NCI-H2227 treated with DMSO at 0.1 percent for 48 hours (cell line): ENCODE results near the gene HDHD3.

ENCODE experiments used
- DNase-seq: peaks from one replicate; lab custom pipeline; 2025; lab: John Stamatoyannopoulos, UW

Gene HDHD3

DNA sequence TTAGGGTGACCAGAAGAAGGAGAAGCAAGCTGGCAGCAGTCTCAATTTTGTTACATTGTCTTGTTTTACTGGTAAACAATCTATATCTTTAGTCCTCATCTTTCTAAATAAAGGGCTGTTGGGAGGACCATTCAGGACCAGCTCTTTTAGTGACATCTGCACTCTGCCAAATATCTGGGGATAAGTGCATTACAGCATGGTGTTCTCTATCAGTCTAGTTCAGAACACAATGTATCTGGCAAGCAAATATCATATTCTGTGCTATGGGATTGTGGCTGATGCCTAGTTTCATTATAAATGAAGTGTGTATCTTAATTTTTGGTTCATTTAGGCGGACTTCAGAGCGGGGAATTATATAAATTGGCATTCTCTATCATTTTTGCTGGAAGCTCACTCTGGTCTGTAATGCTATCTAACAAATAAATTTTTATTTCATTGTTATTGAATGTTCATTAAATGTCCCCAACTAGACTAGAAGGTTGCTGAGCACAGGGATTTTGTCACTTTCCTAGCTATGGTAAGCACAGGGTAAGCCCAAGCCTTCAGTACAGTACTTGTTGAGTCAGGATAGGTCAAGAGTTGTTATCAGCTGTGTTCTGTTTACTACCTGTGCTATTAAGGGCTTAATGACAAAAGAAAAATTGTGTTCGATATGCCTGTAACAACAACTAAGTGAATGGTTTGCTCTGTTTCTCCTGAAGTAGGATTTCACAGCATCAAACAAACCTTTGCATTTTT lies 48.6 kb downstream of the HDHD3 start:
- DNase-seq = no peak

DNA sequence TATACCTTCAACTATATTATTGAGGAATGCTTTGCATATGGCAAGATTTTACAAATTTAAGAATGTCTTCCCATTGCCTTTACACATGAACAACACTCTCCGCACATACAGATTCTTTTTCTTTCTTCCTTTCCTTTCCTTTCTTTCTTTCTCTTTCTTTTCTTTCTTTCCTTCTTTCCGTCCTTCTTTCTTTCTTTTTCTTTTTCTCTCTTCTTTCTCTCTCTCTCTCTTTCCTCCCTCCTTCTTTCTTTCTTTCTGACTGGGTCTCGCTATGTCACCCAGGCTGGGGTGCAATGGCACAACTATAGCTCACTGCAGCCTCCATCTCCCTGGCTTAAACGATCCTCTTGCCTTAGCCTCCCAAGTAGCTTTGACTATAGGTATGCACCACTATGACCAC lies 50.6 kb downstream of the HDHD3 start:
- DNase-seq = no peak
